HepG2 (cell line): ENCODE data around the gene ERMARD. TPM values are rescaled to one million over a fixed set of nuclear protein-coding genes. Genes with fewer than 3 reads are reported as not detected.

Source experiments
- AKNA ChIP-seq: sonication (generic); formaldehyde crosslinking; IDR thresholded peaks from 2 replicates; pipeline ENCODE4 v1.4.0; 2020; ENCODE audit warnings: missing genetic modification reagents, borderline replicate concordance
- CREM ChIP-seq, 2 experiments: sonication (generic) in 1 of 2; formaldehyde crosslinking in 1 of 2; IDR thresholded peaks; 2 replicates each; pipeline versions ENCODE4 v1.4.0 to v1.6.1; 2016 to 2020; ENCODE audit warnings: antibody characterized with exemption in 1 of 2, mild to moderate bottlenecking in 1 of 2, missing genetic modification reagents in 1 of 2
- CSRNP1 ChIP-seq: sonication (generic); formaldehyde crosslinking; IDR thresholded peaks from 2 replicates; pipeline ENCODE4 v1.8.1; 2023; ENCODE audit warnings: mild to moderate bottlenecking, missing genetic modification reagents
- FOSL1 ChIP-seq: sonication (generic); formaldehyde crosslinking; IDR thresholded peaks from 2 replicates; pipeline ENCODE4 v1.9.0; 2021; ENCODE audit warnings: missing genetic modification reagents, borderline replicate concordance
- FOSL2 ChIP-seq: sonication (generic); formaldehyde crosslinking; IDR thresholded peaks from 2 replicates; pipeline ENCODE4 v1.4.0; 2020; ENCODE audit warnings: missing genetic modification reagents
- NFYC ChIP-seq: IDR thresholded peaks from 2 replicates; pipeline ENCODE4 v1.6.1; 2016; ENCODE audit warnings: missing genetic modification reagents, missing compliant biosample characterization
- NR3C1 ChIP-seq: sonication (generic); formaldehyde crosslinking; IDR thresholded peaks from 2 replicates; pipeline ENCODE4 v1.4.0; 2020; ENCODE audit warnings: missing genetic modification reagents
- SUZ12 ChIP-seq: fragments of 150-350 bp; IDR thresholded peaks from 2 replicates; pipeline ENCODE4 v1.6.1; 2014; ENCODE audit warnings: low read depth, low read length
- ZFY ChIP-seq: sonication (generic); formaldehyde crosslinking; IDR thresholded peaks from 2 replicates; pipeline ENCODE4 v1.4.0; 2020; ENCODE audit warnings: missing genetic modification reagents
- ZNF747 ChIP-seq: sonication (generic); formaldehyde crosslinking; IDR thresholded peaks from 2 replicates; pipeline ENCODE4 v1.8.1; 2023; ENCODE audit warnings: missing genetic modification reagents, mild to moderate bottlenecking, borderline replicate concordance
- polyA plus RNA-seq, 8 experiments: library from polyadenylated mRNA; depleted of rRNA in 3 of 8; stranded (reverse) in 7 of 8; unstranded in 1 of 8; fragments of >200 nt; fragmentation: Illumina TruSeq in 4 of 8; extraction: Trizol in 4 of 8; gene quantifications; 2 replicates each; pipeline versions ENCODE4 v1.2.1 to v1.2.3, GENCODE V29; 2011 to 2016; ENCODE audit warnings: low read depth in 4 of 8, missing spikeins in 1 of 8, mixed read lengths in 1 of 8; ENCODE audit not compliant: insufficient read depth in 1 of 8
- total RNA-seq, 5 experiments: library from RNA; depleted of rRNA; stranded (reverse); fragments of >200 nt; fragmentation: Illumina TruSeq; extraction: Trizol; gene quantifications; 2 replicates each; pipeline ENCODE4 v1.2.3, GENCODE V29; 2016; ENCODE audit warnings: low read depth in 1 of 5
- TF ChIP-seq, protein P1 (sequence below): sonication (generic); formaldehyde crosslinking; IDR thresholded peaks from 2 replicates; pipeline ENCODE4 v1.5.0; 2020; ENCODE audit warnings: mild to moderate bottlenecking, missing genetic modification reagents
- TF ChIP-seq, protein P2 (sequence below): IDR thresholded peaks from 2 replicates; pipeline ENCODE4 v1.4.0; 2020; ENCODE audit warnings: mild to moderate bottlenecking, missing genetic modification reagents
- TF ChIP-seq, protein P3 (sequence below): sonication (generic); formaldehyde crosslinking; IDR thresholded peaks from 2 replicates; pipeline ENCODE4 v1.8.1; 2022; ENCODE audit warnings: mild to moderate bottlenecking, missing genetic modification reagents

The ERMARD gene
- total and polyA plus RNA-seq, 2 of the 13 experiments (the other 11 are each of a cell fraction or from before 2014, with no cell fraction given) = 8.8 to 10.7 TPM

DNA sequence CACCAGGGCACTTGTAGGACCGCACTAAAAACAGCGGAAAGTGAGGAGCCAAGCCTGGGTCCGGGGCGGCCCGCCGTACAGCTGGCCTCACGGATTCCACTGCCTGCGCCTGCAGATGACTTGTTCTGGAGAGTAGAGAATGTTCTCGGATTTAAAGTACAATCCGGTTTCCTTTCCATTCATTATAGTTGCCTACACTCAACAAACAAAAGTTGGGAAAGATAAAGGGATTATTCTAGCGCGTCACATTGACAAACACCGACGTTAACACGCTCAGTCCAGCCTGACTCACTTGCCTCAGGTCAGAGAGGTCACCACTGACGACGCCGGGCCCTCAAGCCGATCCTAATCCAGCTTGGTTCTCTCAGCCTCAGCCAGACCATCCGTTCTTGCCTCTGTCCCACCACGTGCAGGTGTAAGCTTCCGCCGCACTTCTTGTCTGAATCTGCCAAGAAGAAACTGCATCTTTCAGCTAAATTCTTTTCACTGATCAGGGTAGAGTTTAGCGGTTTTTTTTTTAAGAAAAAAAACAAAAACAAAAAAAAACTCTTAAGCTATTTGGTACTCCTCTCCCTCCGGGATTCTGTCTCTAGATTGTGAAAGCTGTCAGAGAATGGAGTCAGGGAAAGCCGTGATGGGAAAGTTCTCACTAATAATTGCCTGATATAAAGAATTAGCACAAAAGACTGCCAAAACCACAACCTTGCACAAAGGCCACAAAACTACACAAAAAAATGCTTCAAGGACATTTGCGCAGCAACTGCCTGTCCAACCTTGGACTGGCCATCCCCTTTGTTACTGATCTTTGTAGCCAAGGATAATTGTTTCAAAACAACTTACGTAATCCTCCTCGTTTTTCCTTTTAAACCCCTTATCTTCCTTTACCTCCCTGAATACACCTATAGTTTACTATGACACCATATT lies 26.0 kb upstream of the ERMARD start (continued):
- TF ChIP-seq CSRNP1 (CRISPR knock-in tag) = 0 out of 2 replicates have a peak, but pooled peaks have one; percentile 5
- TF ChIP-seq ZFY = peak; percentile 17
- TF ChIP-seq, protein P1, sequence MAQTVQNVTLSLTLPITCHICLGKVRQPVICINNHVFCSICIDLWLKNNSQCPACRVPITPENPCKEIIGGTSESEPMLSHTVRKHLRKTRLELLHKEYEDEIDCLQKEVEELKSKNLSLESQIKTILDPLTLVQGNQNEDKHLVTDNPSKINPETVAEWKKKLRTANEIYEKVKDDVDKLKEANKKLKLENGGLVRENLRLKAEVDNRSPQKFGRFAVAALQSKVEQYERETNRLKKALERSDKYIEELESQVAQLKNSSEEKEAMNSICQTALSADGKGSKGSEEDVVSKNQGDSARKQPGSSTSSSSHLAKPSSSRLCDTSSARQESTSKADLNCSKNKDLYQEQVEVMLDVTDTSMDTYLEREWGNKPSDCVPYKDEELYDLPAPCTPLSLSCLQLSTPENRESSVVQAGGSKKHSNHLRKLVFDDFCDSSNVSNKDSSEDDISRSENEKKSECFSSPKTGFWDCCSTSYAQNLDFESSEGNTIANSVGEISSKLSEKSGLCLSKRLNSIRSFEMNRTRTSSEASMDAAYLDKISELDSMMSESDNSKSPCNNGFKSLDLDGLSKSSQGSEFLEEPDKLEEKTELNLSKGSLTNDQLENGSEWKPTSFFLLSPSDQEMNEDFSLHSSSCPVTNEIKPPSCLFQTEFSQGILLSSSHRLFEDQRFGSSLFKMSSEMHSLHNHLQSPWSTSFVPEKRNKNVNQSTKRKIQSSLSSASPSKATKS = 0 out of 2 replicates have a peak, but pooled peaks have one; percentile 61
- peak; percentile 50; the same call in 1 of the 2 replicates for TF ChIP-seq AKNA (CRISPR knock-in tag)
- TF ChIP-seq, protein P2, sequence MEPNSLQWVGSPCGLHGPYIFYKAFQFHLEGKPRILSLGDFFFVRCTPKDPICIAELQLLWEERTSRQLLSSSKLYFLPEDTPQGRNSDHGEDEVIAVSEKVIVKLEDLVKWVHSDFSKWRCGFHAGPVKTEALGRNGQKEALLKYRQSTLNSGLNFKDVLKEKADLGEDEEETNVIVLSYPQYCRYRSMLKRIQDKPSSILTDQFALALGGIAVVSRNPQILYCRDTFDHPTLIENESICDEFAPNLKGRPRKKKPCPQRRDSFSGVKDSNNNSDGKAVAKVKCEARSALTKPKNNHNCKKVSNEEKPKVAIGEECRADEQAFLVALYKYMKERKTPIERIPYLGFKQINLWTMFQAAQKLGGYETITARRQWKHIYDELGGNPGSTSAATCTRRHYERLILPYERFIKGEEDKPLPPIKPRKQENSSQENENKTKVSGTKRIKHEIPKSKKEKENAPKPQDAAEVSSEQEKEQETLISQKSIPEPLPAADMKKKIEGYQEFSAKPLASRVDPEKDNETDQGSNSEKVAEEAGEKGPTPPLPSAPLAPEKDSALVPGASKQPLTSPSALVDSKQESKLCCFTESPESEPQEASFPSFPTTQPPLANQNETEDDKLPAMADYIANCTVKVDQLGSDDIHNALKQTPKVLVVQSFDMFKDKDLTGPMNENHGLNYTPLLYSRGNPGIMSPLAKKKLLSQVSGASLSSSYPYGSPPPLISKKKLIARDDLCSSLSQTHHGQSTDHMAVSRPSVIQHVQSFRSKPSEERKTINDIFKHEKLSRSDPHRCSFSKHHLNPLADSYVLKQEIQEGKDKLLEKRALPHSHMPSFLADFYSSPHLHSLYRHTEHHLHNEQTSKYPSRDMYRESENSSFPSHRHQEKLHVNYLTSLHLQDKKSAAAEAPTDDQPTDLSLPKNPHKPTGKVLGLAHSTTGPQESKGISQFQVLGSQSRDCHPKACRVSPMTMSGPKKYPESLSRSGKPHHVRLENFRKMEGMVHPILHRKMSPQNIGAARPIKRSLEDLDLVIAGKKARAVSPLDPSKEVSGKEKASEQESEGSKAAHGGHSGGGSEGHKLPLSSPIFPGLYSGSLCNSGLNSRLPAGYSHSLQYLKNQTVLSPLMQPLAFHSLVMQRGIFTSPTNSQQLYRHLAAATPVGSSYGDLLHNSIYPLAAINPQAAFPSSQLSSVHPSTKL (CRISPR knock-in tag) = peak; percentile 94
- TF ChIP-seq NR3C1 (CRISPR knock-in tag) = no peak
- peak; percentile 97 for TF ChIP-seq FOSL2 (CRISPR knock-in tag)
- no peak for TF ChIP-seq ZNF747
- TF ChIP-seq NFYC (CRISPR knock-in tag) = no peak
- TF ChIP-seq, protein P3, sequence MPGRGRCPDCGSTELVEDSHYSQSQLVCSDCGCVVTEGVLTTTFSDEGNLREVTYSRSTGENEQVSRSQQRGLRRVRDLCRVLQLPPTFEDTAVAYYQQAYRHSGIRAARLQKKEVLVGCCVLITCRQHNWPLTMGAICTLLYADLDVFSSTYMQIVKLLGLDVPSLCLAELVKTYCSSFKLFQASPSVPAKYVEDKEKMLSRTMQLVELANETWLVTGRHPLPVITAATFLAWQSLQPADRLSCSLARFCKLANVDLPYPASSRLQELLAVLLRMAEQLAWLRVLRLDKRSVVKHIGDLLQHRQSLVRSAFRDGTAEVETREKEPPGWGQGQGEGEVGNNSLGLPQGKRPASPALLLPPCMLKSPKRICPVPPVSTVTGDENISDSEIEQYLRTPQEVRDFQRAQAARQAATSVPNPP (CRISPR knock-in tag) = no peak
- peak; percentile 81 for TF ChIP-seq FOSL1 (CRISPR knock-in tag)
- TF ChIP-seq CREM (IDR thresholded peaks at IDR 0.05) = peak; percentile 83
- TF ChIP-seq CREM (CRISPR knock-in tag; IDR thresholded peaks at IDR 0.05) = no peak
- TF ChIP-seq SUZ12 = no peak
